Measurements from ENCODE around the gene ZNF236.

- TF ChIP-seq CTCF (IDR thresholded peaks at IDR 0.05) = no peak
- no peak for TF ChIP-seq POLR2A (IDR thresholded peaks at IDR 0.05)
These were observed 28.0 kb upstream of the ZNF236 start for GRCh38 chr18:76794326-76794725.
